Measurements from ENCODE around the gene ABCA1. TPM values are rescaled to one million over a fixed set of nuclear protein-coding genes. Genes with fewer than 3 reads are reported as not detected.

Gene ABCA1
- total and polyA plus RNA-seq, 2 of the 13 experiments (the other 11 are each of a cell fraction or from before 2014, with no cell fraction given): 26.8 to 63.8 TPM

DNA sequence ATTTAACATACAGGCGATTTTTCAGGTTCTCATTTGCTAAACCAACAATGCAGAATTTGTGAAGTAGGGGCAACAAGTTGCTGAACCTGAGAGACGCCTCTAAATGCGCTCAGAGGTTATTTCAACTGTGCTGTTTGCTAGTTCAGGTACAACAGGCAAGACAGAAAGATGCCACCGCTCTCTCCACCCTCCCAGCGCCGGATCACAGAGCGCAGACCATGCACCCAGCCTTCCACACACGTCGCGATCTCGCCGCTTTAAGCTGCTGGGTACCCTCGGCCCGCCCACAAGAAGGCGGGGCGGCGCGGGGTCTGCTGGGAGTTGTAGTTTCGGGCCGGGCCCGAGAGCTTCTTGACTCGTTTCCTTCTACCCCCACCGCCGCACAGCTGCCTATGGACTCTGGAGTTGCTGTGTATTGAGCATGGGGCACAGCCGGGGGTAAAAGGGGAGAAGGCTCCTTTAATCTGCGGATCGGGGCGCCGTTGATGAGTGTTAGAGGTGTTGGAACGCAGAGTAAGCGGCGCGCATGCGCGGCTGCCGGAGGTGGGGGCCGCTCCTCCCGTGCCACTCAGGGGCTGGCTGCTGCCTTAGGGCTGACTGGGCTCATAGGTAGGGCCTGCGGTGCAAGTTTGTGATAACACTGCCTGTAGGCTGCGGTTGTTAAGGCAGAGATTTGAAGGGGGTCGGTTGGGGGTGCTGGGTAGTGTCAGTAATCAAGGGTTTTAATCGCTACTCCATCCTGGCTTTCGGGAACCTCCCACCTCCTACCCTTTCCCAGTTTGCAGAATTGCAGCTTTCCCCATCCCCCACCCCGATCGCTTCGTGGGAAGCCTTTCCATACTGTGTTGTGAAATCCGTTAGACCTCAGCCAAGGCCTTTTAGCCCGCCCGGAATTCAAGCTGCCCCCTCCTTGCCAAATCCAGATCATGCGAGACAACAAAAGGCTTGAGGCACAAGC, 40.3 kb upstream of the ABCA1 start (continued):
- TF ChIP-seq GMEB2 (CRISPR knock-in tag; IDR thresholded peaks at IDR 0.05; ENCODE audit: low read depth) (no peak), FLYWCH1 (CRISPR knock-in tag; IDR thresholded peaks at IDR 0.05) (no peak), GFI1 (CRISPR knock-in tag; IDR thresholded peaks at IDR 0.05; ENCODE audit: borderline replicate concordance) (no peak), ZNF317 (CRISPR knock-in tag; IDR thresholded peaks at IDR 0.05) (peak; percentile 53; the same call in 1 of the 2 replicates), POGZ (CRISPR knock-in tag; IDR thresholded peaks at IDR 0.05) (no peak; the same call in 1 of the 2 replicates), NFKBIZ (CRISPR knock-in tag; IDR thresholded peaks at IDR 0.05) (no peak), PHF21A (CRISPR knock-in tag; IDR thresholded peaks at IDR 0.05) (no peak; the same call in 1 of the 2 replicates), ZNF512 (CRISPR knock-in tag; IDR thresholded peaks at IDR 0.05) (no peak), ZNF496 (CRISPR knock-in tag; IDR thresholded peaks at IDR 0.05; ENCODE audit: insufficient replicate concordance) (no peak), CC2D1A (CRISPR knock-in tag; IDR thresholded peaks at IDR 0.05) (no peak), MTA1 (CRISPR knock-in tag; IDR thresholded peaks at IDR 0.05; ENCODE audit: borderline replicate concordance) (peak; percentile 50; the same call in 1 of the 2 replicates), ZNF513 (CRISPR knock-in tag; conservative IDR thresholded peaks at IDR 0.05) (no peak), NFYC (CRISPR knock-in tag; IDR thresholded peaks at IDR 0.05) (no peak), GABPA (IDR thresholded peaks at IDR 0.05; ENCODE audit: low read depth, low read length) (no peak), GABPA (CRISPR knock-in tag; IDR thresholded peaks at IDR 0.05; ENCODE audit: low read depth) (peak; percentile 57; the same call in 1 of the 2 replicates), ZNF589 (CRISPR knock-in tag; conservative IDR thresholded peaks at IDR 0.05) (no peak), PPARG (CRISPR knock-in tag; conservative IDR thresholded peaks at IDR 0.05) (no peak), ATF6 (CRISPR knock-in tag; conservative IDR thresholded peaks at IDR 0.05) (no peak)
- TF ChIP-seq, protein P1, sequence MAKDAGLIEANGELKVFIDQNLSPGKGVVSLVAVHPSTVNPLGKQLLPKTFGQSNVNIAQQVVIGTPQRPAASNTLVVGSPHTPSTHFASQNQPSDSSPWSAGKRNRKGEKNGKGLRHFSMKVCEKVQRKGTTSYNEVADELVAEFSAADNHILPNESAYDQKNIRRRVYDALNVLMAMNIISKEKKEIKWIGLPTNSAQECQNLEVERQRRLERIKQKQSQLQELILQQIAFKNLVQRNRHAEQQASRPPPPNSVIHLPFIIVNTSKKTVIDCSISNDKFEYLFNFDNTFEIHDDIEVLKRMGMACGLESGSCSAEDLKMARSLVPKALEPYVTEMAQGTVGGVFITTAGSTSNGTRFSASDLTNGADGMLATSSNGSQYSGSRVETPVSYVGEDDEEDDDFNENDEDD (CRISPR knock-in tag; IDR thresholded peaks at IDR 0.05; ENCODE audit: borderline replicate concordance): peak; percentile 10; the same call in 1 of the 2 replicates
- TF ChIP-seq, protein P2, sequence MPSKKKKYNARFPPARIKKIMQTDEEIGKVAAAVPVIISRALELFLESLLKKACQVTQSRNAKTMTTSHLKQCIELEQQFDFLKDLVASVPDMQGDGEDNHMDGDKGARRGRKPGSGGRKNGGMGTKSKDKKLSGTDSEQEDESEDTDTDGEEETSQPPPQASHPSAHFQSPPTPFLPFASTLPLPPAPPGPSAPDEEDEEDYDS (CRISPR knock-in tag; IDR thresholded peaks at IDR 0.05): peak; percentile 95
